ENCODE measurements around the gene GLIS1.

GRCh38 chr1:53549287-53549686, 189.7 kb downstream of the GLIS1 start:
- TF ChIP-seq EZH2 (IDR thresholded peaks at IDR 0.05; ENCODE audit: low read length) (no peak), CTCF (optimal IDR thresholded peaks at IDR 0.05 in 1 of 3, IDR thresholded peaks at IDR 0.05 in 1 of 3, conservative IDR thresholded peaks at IDR 0.05 in 1 of 3; ENCODE audit: extremely low read depth in 1 of 3, insufficient read depth in 2 of 3, low read length in 3 of 3) (no peak)

Data from keratinocyte (primary cell).